HepG2 (cell line): ENCODE results near the gene TFAP2E. TPM values are rescaled to one million over a fixed set of nuclear protein-coding genes. Genes with fewer than 3 reads are reported as not detected.
A peak's percentile ranks its signal among the peaks of the same experiment; 100 is the strongest.

Experiments used
- ATF7 ChIP-seq, 2 experiments: fragments of 450-650 bp in 1 of 2; sonication (generic) in 1 of 2; formaldehyde crosslinking in 1 of 2; IDR thresholded peaks; 2 replicates each; pipeline versions ENCODE4 v1.4.0 to v1.6.1; 2016 to 2020; ENCODE audit warnings: antibody characterized with exemption in 1 of 2, mild to moderate bottlenecking in 1 of 2, missing genetic modification reagents in 1 of 2
- BRD4 ChIP-seq: sonication (generic); formaldehyde crosslinking; IDR thresholded peaks from 2 replicates; pipeline ENCODE4 v1.4.0; 2020; ENCODE audit warnings: missing genetic modification reagents
- CENPX ChIP-seq: sonication (generic); formaldehyde crosslinking; IDR thresholded peaks from 2 replicates; pipeline ENCODE4 v1.9.0; 2021; ENCODE audit warnings: mild to moderate bottlenecking, missing genetic modification reagents, moderate library complexity
- ESRRA ChIP-seq: sonication (generic); formaldehyde crosslinking; IDR thresholded peaks from 2 replicates; pipeline ENCODE4 v1.5.1; 2020; ENCODE audit warnings: mild to moderate bottlenecking, low read depth, missing genetic modification reagents
- FOXK1 ChIP-seq: sonication (generic); formaldehyde crosslinking; IDR thresholded peaks from 2 replicates; pipeline ENCODE4 v1.4.0; 2020; ENCODE audit warnings: low read depth, missing genetic modification reagents, borderline replicate concordance
- FOXP1 ChIP-seq, 2 experiments: fragments of 450-650 bp in 1 of 2; IDR thresholded peaks; 2 replicates each; pipeline ENCODE4 v1.6.1; 2017 to 2018; ENCODE audit warnings: antibody characterized with exemption in 1 of 2
- GTF2F1 ChIP-seq: fragments of 150-350 bp; IDR thresholded peaks from 2 replicates; pipeline ENCODE4 v1.6.1; 2014; ENCODE audit warnings: low read length
- HIVEP1 ChIP-seq: sonication (generic); formaldehyde crosslinking; IDR thresholded peaks from 2 replicates; pipeline ENCODE4 v1.4.0; 2020; ENCODE audit warnings: mild to moderate bottlenecking, missing genetic modification reagents
- MED1 ChIP-seq: sonication (generic); formaldehyde crosslinking; IDR thresholded peaks from 2 replicates; pipeline ENCODE4 v1.4.0; 2020; ENCODE audit warnings: missing genetic modification reagents
- MEIS1 ChIP-seq: sonication (generic); formaldehyde crosslinking; IDR thresholded peaks from 2 replicates; pipeline ENCODE4 v1.9.0; 2021; ENCODE audit warnings: mild to moderate bottlenecking, missing genetic modification reagents, moderate library complexity, borderline replicate concordance
- RARG ChIP-seq: sonication (generic); formaldehyde crosslinking; IDR thresholded peaks from 2 replicates; pipeline ENCODE4 v1.4.0; 2020; ENCODE audit warnings: low read depth, mild to moderate bottlenecking, missing genetic modification reagents
- RBAK ChIP-seq: sonication (generic); formaldehyde crosslinking; IDR thresholded peaks from 2 replicates; pipeline ENCODE4 v1.5.1; 2020; ENCODE audit warnings: mild to moderate bottlenecking, missing genetic modification reagents
- RBM39 ChIP-seq: fragments of 200-400 bp; formaldehyde crosslinking; IDR thresholded peaks from one replicate; pipeline ENCODE4 v1.6.1; 2018; ENCODE audit warnings: antibody characterized with exemption, mild to moderate bottlenecking, low read depth, low read length; ENCODE audit not compliant: poor library complexity, severe bottlenecking
- RFXANK ChIP-seq: IDR thresholded peaks from 2 replicates; pipeline ENCODE4 v1.6.1; 2016
- SETDB1 ChIP-seq: sonication (generic); formaldehyde crosslinking; IDR thresholded peaks from 2 replicates; pipeline ENCODE4 v1.5.1; 2020; ENCODE audit warnings: missing genetic modification reagents, mild to moderate bottlenecking, borderline replicate concordance
- SMARCC2 ChIP-seq: fragments of 450-650 bp; IDR thresholded peaks from 2 replicates; pipeline ENCODE4 v1.6.1; 2017; ENCODE audit warnings: antibody characterized with exemption, mild to moderate bottlenecking
- TSC22D2 ChIP-seq: sonication (generic); formaldehyde crosslinking; IDR thresholded peaks from 2 replicates; pipeline ENCODE4 v1.5.1; 2020; ENCODE audit warnings: missing genetic modification reagents, mild to moderate bottlenecking, borderline replicate concordance
- ZMAT3 ChIP-seq: sonication (generic); formaldehyde crosslinking; conservative IDR thresholded peaks from 2 replicates; pipeline ENCODE4 v1.7.0; 2021; ENCODE audit warnings: missing genetic modification reagents
- ZNF101 ChIP-seq: sonication (generic); formaldehyde crosslinking; IDR thresholded peaks from 2 replicates; pipeline ENCODE4 v1.4.0; 2020; ENCODE audit warnings: mild to moderate bottlenecking, low read depth, missing genetic modification reagents, borderline replicate concordance
- ZNF138 ChIP-seq: sonication (generic); formaldehyde crosslinking; IDR thresholded peaks from 2 replicates; pipeline ENCODE4 v1.5.0; 2020; ENCODE audit warnings: mild to moderate bottlenecking, low read depth, missing genetic modification reagents
- ZNF180 ChIP-seq: sonication (generic); formaldehyde crosslinking; IDR thresholded peaks from 2 replicates; pipeline ENCODE4 v1.4.0; 2020; ENCODE audit warnings: low read depth, missing genetic modification reagents, borderline replicate concordance
- ZNF44 ChIP-seq: sonication (generic); formaldehyde crosslinking; IDR thresholded peaks from 2 replicates; pipeline ENCODE4 v1.5.1; 2020; ENCODE audit warnings: mild to moderate bottlenecking, missing genetic modification reagents
- ZNF543 ChIP-seq: sonication (generic); formaldehyde crosslinking; IDR thresholded peaks from 2 replicates; pipeline ENCODE4 v1.4.0; 2020; ENCODE audit warnings: mild to moderate bottlenecking, missing genetic modification reagents
- ZNF549 ChIP-seq: sonication (generic); formaldehyde crosslinking; IDR thresholded peaks from 2 replicates; pipeline ENCODE4 v1.5.0; 2020; ENCODE audit warnings: missing genetic modification reagents
- ZNF557 ChIP-seq: sonication (generic); formaldehyde crosslinking; IDR thresholded peaks from 2 replicates; pipeline ENCODE4 v1.4.0; 2020; ENCODE audit warnings: missing genetic modification reagents
- ZNF773 ChIP-seq: sonication (generic); formaldehyde crosslinking; IDR thresholded peaks from 2 replicates; pipeline ENCODE4 v1.4.0; 2020; ENCODE audit warnings: missing genetic modification reagents, borderline replicate concordance
- polyA plus RNA-seq, 8 experiments: library from polyadenylated mRNA; depleted of rRNA in 3 of 8; stranded (reverse) in 7 of 8; unstranded in 1 of 8; fragments of >200 nt; fragmentation: Illumina TruSeq in 4 of 8; extraction: Trizol in 4 of 8; gene quantifications; 2 replicates each; pipeline versions ENCODE4 v1.2.1 to v1.2.3, GENCODE V29; 2011 to 2016; ENCODE audit warnings: low read depth in 4 of 8, missing spikeins in 1 of 8, mixed read lengths in 1 of 8; ENCODE audit not compliant: insufficient read depth in 1 of 8
- total RNA-seq, 5 experiments: library from RNA; depleted of rRNA; stranded (reverse); fragments of >200 nt; fragmentation: Illumina TruSeq; extraction: Trizol; gene quantifications; 2 replicates each; pipeline ENCODE4 v1.2.3, GENCODE V29; 2016; ENCODE audit warnings: low read depth in 1 of 5
- TF ChIP-seq, protein P1 (sequence below): sonication (generic); formaldehyde crosslinking; IDR thresholded peaks from 2 replicates; pipeline ENCODE4 v1.8.0; 2022; ENCODE audit warnings: missing genetic modification reagents, mild to moderate bottlenecking, inconsistent platforms, borderline replicate concordance
- TF ChIP-seq, protein P2 (sequence below): sonication (generic); formaldehyde crosslinking; IDR thresholded peaks from 2 replicates; pipeline ENCODE4 v1.5.1; 2020; ENCODE audit warnings: mild to moderate bottlenecking, moderate library complexity, missing genetic modification reagents
- TF ChIP-seq, protein P3 (sequence below): sonication (generic); formaldehyde crosslinking; conservative IDR thresholded peaks from 2 replicates; pipeline ENCODE4 v1.8.1; 2023; ENCODE audit warnings: missing genetic modification reagents

The TFAP2E gene
- total and polyA plus RNA-seq, 2 of the 13 experiments (the other 11 are each of a cell fraction or from before 2014, with no cell fraction given), result 0.31 to 0.41 TPM

DNA sequence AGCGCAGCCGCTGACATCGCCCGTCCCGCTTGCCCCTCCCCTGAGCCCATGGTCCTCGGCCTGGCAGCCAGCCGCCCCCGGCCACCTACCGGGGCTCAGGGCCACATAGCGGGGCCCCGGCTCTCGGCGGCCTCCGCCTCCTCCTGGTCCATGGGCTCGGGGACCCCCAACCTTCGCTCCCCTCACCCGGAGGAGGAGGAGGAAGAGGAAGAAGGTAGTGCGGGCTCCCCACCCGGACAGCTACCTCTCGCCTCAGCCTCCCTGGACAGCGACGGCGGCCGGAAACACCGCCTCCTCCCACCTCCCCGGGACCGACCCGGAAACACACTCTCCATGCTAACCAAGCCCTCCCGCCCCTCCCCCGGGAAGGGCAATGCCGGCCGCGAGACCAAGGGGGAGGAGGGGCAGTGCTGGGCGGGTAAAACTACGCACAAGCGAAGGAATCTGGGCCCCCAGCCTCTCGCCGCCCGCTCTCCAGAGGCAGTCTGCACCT, 15.9 kb upstream of the TFAP2E start, which contains the start of gene KIAA0319L (continued):
- no peak; the same call in 1 of the 2 replicates for TF ChIP-seq BRD4 (CRISPR knock-in tag)
- no peak for TF ChIP-seq TSC22D2 (CRISPR knock-in tag)
- TF ChIP-seq ZNF101 (CRISPR knock-in tag), result no peak
- no peak for TF ChIP-seq ZMAT3
- no peak for TF ChIP-seq ZNF180 (CRISPR knock-in tag)
- no peak for TF ChIP-seq ZNF44 (CRISPR knock-in tag)
- TF ChIP-seq GTF2F1, result no peak
- TF ChIP-seq, protein P1, sequence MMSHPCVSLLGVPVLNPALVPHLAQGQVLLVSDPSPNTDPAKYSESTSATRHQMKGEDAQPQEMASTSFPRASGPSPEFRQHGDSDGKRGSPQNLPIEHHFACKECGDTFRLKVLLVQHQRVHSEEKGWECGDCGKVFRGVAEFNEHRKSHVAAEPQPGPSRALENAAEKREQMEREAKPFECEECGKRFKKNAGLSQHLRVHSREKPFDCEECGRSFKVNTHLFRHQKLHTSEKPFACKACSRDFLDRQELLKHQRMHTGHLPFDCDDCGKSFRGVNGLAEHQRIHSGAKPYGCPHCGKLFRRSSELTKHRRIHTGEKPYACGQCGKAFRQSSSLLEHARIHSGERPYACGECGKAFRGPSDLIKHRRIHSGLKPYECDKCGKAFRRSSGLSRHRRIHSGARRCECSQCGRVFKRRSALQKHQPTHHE, result peak; percentile 40; the same call in 1 of the 2 replicates
- no peak; the same call in 1 of the 2 replicates for TF ChIP-seq MED1 (CRISPR knock-in tag)
- no peak for TF ChIP-seq ATF7 (IDR thresholded peaks at IDR 0.05)
- TF ChIP-seq ATF7 (CRISPR knock-in tag; IDR thresholded peaks at IDR 0.05), result no peak; the same call in 1 of the 2 replicates
- TF ChIP-seq RBAK (CRISPR knock-in tag), result no peak
- no peak for TF ChIP-seq RFXANK (CRISPR knock-in tag)
- TF ChIP-seq CENPX (CRISPR knock-in tag), result no peak
- peak; percentile 63 for TF ChIP-seq RBM39
- TF ChIP-seq FOXK1, result no peak
- TF ChIP-seq ZNF543 (CRISPR knock-in tag), result peak; percentile 73; the same call in 1 of the 2 replicates
- 0 out of 2 replicates have a peak, but pooled peaks have one; percentile 76 for TF ChIP-seq HIVEP1 (CRISPR knock-in tag)
- TF ChIP-seq ZNF773 (CRISPR knock-in tag), result 0 out of 2 replicates have a peak, but pooled peaks have one; percentile 6
- no peak for TF ChIP-seq ZNF557 (CRISPR knock-in tag)
- no peak for TF ChIP-seq SMARCC2
- no peak for TF ChIP-seq ZNF138
- no peak for TF ChIP-seq ZNF549
- no peak for TF ChIP-seq MEIS1 (CRISPR knock-in tag)
- no peak; the same call in 1 of the 2 replicates for TF ChIP-seq ESRRA (CRISPR knock-in tag)
- no peak for TF ChIP-seq FOXP1 (IDR thresholded peaks at IDR 0.05)
- no peak for TF ChIP-seq FOXP1 (CRISPR knock-in tag; IDR thresholded peaks at IDR 0.05)
- no peak for TF ChIP-seq SETDB1 (CRISPR knock-in tag)
- TF ChIP-seq RARG, result no peak
- TF ChIP-seq, protein P2, sequence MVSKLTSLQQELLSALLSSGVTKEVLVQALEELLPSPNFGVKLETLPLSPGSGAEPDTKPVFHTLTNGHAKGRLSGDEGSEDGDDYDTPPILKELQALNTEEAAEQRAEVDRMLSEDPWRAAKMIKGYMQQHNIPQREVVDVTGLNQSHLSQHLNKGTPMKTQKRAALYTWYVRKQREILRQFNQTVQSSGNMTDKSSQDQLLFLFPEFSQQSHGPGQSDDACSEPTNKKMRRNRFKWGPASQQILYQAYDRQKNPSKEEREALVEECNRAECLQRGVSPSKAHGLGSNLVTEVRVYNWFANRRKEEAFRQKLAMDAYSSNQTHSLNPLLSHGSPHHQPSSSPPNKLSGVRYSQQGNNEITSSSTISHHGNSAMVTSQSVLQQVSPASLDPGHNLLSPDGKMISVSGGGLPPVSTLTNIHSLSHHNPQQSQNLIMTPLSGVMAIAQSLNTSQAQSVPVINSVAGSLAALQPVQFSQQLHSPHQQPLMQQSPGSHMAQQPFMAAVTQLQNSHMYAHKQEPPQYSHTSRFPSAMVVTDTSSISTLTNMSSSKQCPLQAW, result no peak; the same call in none of the 2 replicates
- TF ChIP-seq, protein P3, sequence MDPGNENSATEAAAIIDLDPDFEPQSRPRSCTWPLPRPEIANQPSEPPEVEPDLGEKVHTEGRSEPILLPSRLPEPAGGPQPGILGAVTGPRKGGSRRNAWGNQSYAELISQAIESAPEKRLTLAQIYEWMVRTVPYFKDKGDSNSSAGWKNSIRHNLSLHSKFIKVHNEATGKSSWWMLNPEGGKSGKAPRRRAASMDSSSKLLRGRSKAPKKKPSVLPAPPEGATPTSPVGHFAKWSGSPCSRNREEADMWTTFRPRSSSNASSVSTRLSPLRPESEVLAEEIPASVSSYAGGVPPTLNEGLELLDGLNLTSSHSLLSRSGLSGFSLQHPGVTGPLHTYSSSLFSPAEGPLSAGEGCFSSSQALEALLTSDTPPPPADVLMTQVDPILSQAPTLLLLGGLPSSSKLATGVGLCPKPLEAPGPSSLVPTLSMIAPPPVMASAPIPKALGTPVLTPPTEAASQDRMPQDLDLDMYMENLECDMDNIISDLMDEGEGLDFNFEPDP (CRISPR knock-in tag), result no peak
